A673 (cell line): ENCODE data around the gene NAV2. TPM values are rescaled to one million over a fixed set of nuclear protein-coding genes. Genes with fewer than 3 reads are reported as not detected.

ENCODE experiments used
- BruUV-seq: library from RNA; stranded (reverse); fragments of 400-500 nt; replicated peaks from 2 replicates; lab custom pipeline; 2021; lab: Mats Ljungman, UMichigan
- CTCF ChIA-PET: fragments of 300-600 bp; sonication (Branson Sonifier 250); formaldehyde crosslinking; loops from one replicate; lab custom pipeline; 2022; ENCODE audit warnings: antibody characterized with exemption; lab: Charles Lee
- POLR2A ChIA-PET: fragments of 300-600 bp; sonication (Branson Sonifier 250); formaldehyde crosslinking; loops from one replicate; lab custom pipeline; 2022; ENCODE audit warnings: antibody characterized with exemption; ENCODE audit not compliant: low non-redundant PET; lab: Charles Lee
- DNase-seq: peaks from one replicate; pipeline ENCODE4 v3.0.0-alpha.2; 2015; ENCODE audit warnings: low spot score
- H3K27ac ChIP-seq: fragments of 200-600 bp; sonication (generic); 2 replicates; pipeline ENCODE4 v1.5.1; 2016; ENCODE audit warnings: mixed run types, low read depth, mild to moderate bottlenecking, mixed read lengths, antibody characterized with exemption, low read length; ENCODE audit not compliant: poor library complexity, severe bottlenecking
- H3K27me3 ChIP-seq: fragments of 200-600 bp; sonication (generic); replicated peaks from 2 replicates; pipeline ENCODE4 v1.6.1; 2017; ENCODE audit warnings: mixed run types, low read depth, mild to moderate bottlenecking, mixed read lengths, antibody characterized with exemption, low read length; ENCODE audit not compliant: insufficient read depth, poor library complexity
- H3K36me3 ChIP-seq: fragments of 200-600 bp; sonication (generic); 2 replicates; pipeline ENCODE4 v1.6.1; 2016; ENCODE audit warnings: mixed run types, mild to moderate bottlenecking, mixed read lengths, antibody characterized with exemption, low read length; ENCODE audit not compliant: insufficient read depth, poor library complexity, severe bottlenecking
- H3K4me1 ChIP-seq: fragments of 200-600 bp; sonication (generic); 2 replicates; pipeline ENCODE4 v1.6.1; 2017; ENCODE audit warnings: mixed run types, mild to moderate bottlenecking, mixed read lengths, antibody characterized with exemption, low read length; ENCODE audit not compliant: insufficient read depth, poor library complexity, severe bottlenecking
- H3K4me3 ChIP-seq: fragments of 200-600 bp; sonication (generic); 2 replicates; pipeline ENCODE4 v1.5.1; 2016; ENCODE audit warnings: low read depth, mixed run types, mild to moderate bottlenecking, mixed read lengths, low read length; ENCODE audit not compliant: poor library complexity, severe bottlenecking
- H3K9me3 ChIP-seq: fragments of 200-600 bp; sonication (generic); 2 replicates; pipeline ENCODE4 v1.6.1; 2016; ENCODE audit warnings: mixed run types, low read depth, mild to moderate bottlenecking, mixed read lengths, antibody characterized with exemption, low read length; ENCODE audit not compliant: poor library complexity, severe bottlenecking
- CTCF ChIP-seq: fragments of 300-800, 200-600 bp; sonication (generic); conservative IDR thresholded peaks from 2 replicates; pipeline ENCODE4 v1.5.1; 2017; ENCODE audit warnings: low read depth, mild to moderate bottlenecking, antibody characterized with exemption, low read length, moderate library complexity, mixed read lengths
- EZH2 ChIP-seq: fragments of 200-600 bp; sonication (generic); IDR thresholded peaks from 2 replicates; pipeline ENCODE4 v1.6.1; 2017; ENCODE audit warnings: borderline replicate concordance, low read depth, mild to moderate bottlenecking, mixed read lengths, antibody characterized with exemption, low read length; ENCODE audit not compliant: poor library complexity, severe bottlenecking
- intact Hi-C: fragments of 100-400 bp; cut with micrococcal nuclease; formaldehyde crosslinking; loops from one replicate; pipeline ENCODE4 v1.10.0; 2022; ENCODE audit not compliant: unreplicated experiment
- total RNA-seq: library from RNA; stranded (reverse); gene quantifications from 2 replicates; pipeline ENCODE4 v1.2.3, GENCODE V29; 2021

Gene NAV2
- total RNA-seq, 1 experiment from 2014 or later, result not detected

GRCh38 chr11:19805827-19806226, 93.2 kb downstream of the NAV2 start:
- DNase-seq, result no peak
- Histone ChIP-seq H3K4me1 (no peaks in the 10 kb centered on the region), H3K36me3 (no peaks in the 10 kb centered on the region), H3K27ac (no peak overlapping the region), H3K27me3 (no peaks in the 10 kb centered on the region), H3K4me3 (no peak overlapping the region), H3K9me3 (no peaks in the 10 kb centered on the region)
- ChIA-PET CTCF (no interaction called here), POLR2A (no interaction called here)
- intact Hi-C loops, result loop anchor here (10.0 kb wide), 1 partner anchor 241 kb away; no protein-coding TSS in a partner anchor
- BruUV-seq, result no TSS peak
- no peak for TF ChIP-seq EZH2
- no peak for TF ChIP-seq CTCF

GRCh38 chr11:19806251-19806650, 93.6 kb downstream of the NAV2 start:
- H3K36me3 ChIP-seq, result no peaks in the 10 kb centered on the region
- no peaks in the 10 kb centered on the region for H3K4me1 ChIP-seq
- TF ChIP-seq EZH2, result no peak
- no peak for TF ChIP-seq CTCF
- no peak overlapping the region for H3K4me3 ChIP-seq
- H3K27ac ChIP-seq, result no peak overlapping the region
- no TSS peak for BruUV-seq
- no peaks in the 10 kb centered on the region for H3K9me3 ChIP-seq
- intact Hi-C loops, result loop anchor here (10.0 kb wide), 1 partner anchor 241 kb away; no protein-coding TSS in a partner anchor
- POLR2A ChIA-PET, result no interaction called here
- no peak for DNase-seq
- no peaks in the 10 kb centered on the region for H3K27me3 ChIP-seq
- CTCF ChIA-PET, result no interaction called here

GRCh38 chr11:19808076-19808911, 95.7 kb downstream of the NAV2 start:
- no peak for DNase-seq

More at GRCh38 chr11:19808076-19808911, 95.7 kb downstream of the NAV2 start:
- H3K36me3 ChIP-seq, result no peaks in the 10 kb centered on the region
- H3K9me3 ChIP-seq, result no peaks in the 10 kb centered on the region
- CTCF ChIA-PET, result no interaction called here
- H3K4me1 ChIP-seq, result no peaks in the 10 kb centered on the region
- H3K27me3 ChIP-seq, result no peaks in the 10 kb centered on the region
- intact Hi-C loops, result loop anchor here (10.0 kb wide), 1 partner anchor 243 kb away; no protein-coding TSS in a partner anchor
- POLR2A ChIA-PET, result no interaction called here
- no peak overlapping the region for H3K4me3 ChIP-seq
- no TSS peak for BruUV-seq
- TF ChIP-seq CTCF (no peak; the same call in 1 of the 2 replicates), EZH2 (no peak)
- no peak overlapping the region for H3K27ac ChIP-seq
